Stimulated activated CD8-positive, alpha-beta memory T cell treated with anti-CD3 and anti-CD28 coated beads, Interleukin-15, amount 100 ng/mL, for 4 hours (primary cell): ENCODE measurements around the gene PRSS33.

Experiments
- DNase-seq, 2 donors: peaks; one replicate each; pipeline ENCODE4 v3.0.0-alpha.2; 2020; ENCODE audit warnings: low read depth in 2 of 2

The PRSS33 gene

GRCh38 chr16:2787406-2787805, at the start of gene PRSS33:
Gene PRSS33 (minus strand): TSS chr16:2787560. CDS start chr16:2786547, 1,013 bp downstream.
- DNase-seq = no peak

GRCh38 chr16:2836646-2837508, 49.5 kb upstream of the PRSS33 start:
- no peak for DNase-seq

- DNase-seq = no peak
These were observed 48.5 kb upstream of the PRSS33 start for GRCh38 chr16:2835638-2836493.

- DNase-seq = no peak
These were observed 47.6 kb upstream of the PRSS33 start for GRCh38 chr16:2834968-2835367.

- no peak for DNase-seq
These were observed 46.4 kb upstream of the PRSS33 start for GRCh38 chr16:2833776-2834175.

GRCh38 chr16:2831203-2831602, 43.8 kb upstream of the PRSS33 start:
- DNase-seq = no peak

GRCh38 chr16:2830355-2830695, 43.0 kb upstream of the PRSS33 start:
- DNase-seq = no peak

GRCh38 chr16:2829501-2830354, 42.4 kb upstream of the PRSS33 start, which contains the start of gene ZG16B:
Gene ZG16B (plus strand): TSS chr16:2830303. CDS start chr16:2830442, 139 bp downstream.
- no peak for DNase-seq

GRCh38 chr16:2828876-2829430, 41.6 kb upstream of the PRSS33 start:
- no peak for DNase-seq

- DNase-seq = no peak
These were observed 41.1 kb upstream of the PRSS33 start for GRCh38 chr16:2828521-2828840.

- DNase-seq = no peak
These were observed 40.6 kb upstream of the PRSS33 start for GRCh38 chr16:2827831-2828520.

- no peak for DNase-seq
These were observed 40.0 kb upstream of the PRSS33 start for GRCh38 chr16:2827374-2827791.

GRCh38 chr16:2826591-2827373, 39.4 kb upstream of the PRSS33 start:
- no peak for DNase-seq

- no peak for DNase-seq
These were observed 38.5 kb upstream of the PRSS33 start for GRCh38 chr16:2825906-2826305.

- DNase-seq = no peak
These were observed 37.8 kb upstream of the PRSS33 start for GRCh38 chr16:2825049-2825742.

GRCh38 chr16:2824626-2825025, 37.3 kb upstream of the PRSS33 start:
- no peak for DNase-seq

GRCh38 chr16:2822496-2822895, 35.1 kb upstream of the PRSS33 start:
- DNase-seq = no peak

- no peak for DNase-seq
These were observed 34.8 kb upstream of the PRSS33 start for GRCh38 chr16:2822158-2822495.

- no peak for DNase-seq
These were observed 34.3 kb upstream of the PRSS33 start for GRCh38 chr16:2821487-2822157.
